ENCODE data around the gene ADAT1.
A peak's percentile ranks its signal among the peaks of the same experiment; 100 is the strongest.

The ADAT1 gene

GRCh38 chr16:75555213-75555706 is 67.8 kb downstream of the ADAT1 start:
- Histone ChIP-seq H3K36me3 (ENCODE audit: control insufficient read depth, low read depth, low read length) (no peaks in the 10 kb centered on the region), H3K9me3 (ENCODE audit: control insufficient read depth, low read depth, low read length) (no peaks in the 10 kb centered on the region), H3K27ac (ENCODE audit: low read length) (peak overlapping the region; percentile 61), H3K9ac (ENCODE audit: low read length) (peak overlapping the region; percentile 85), H3K4me3 (ENCODE audit: low read length) (peak overlapping the region; percentile 94), H3K4me1 (ENCODE audit: control insufficient read depth, low read depth, low read length) (peaks cover 16% of the 10 kb centered on the region), H3K27me3 (ENCODE audit: control insufficient read depth, insufficient read depth, low read length) (no peaks in the 10 kb centered on the region)

- no peaks in the 10 kb centered on the region for H3K9me3 ChIP-seq (ENCODE audit: control insufficient read depth, low read depth, low read length)
- no peak overlapping the region for H3K9ac ChIP-seq (ENCODE audit: low read length)
- H3K4me1 ChIP-seq (ENCODE audit: control insufficient read depth, low read depth, low read length), result peaks cover 4% of the 10 kb centered on the region
- H3K27ac ChIP-seq (ENCODE audit: low read length), result no peak overlapping the region
- no peaks in the 10 kb centered on the region for H3K27me3 ChIP-seq (ENCODE audit: control insufficient read depth, insufficient read depth, low read length)
- no peaks in the 10 kb centered on the region for H3K36me3 ChIP-seq (ENCODE audit: control insufficient read depth, low read depth, low read length)
- H3K4me3 ChIP-seq (ENCODE audit: low read length), result no peak overlapping the region
These were observed 70.1 kb downstream of the ADAT1 start for GRCh38 chr16:75552951-75553350.

- peak overlapping the region; percentile 22 for H3K27ac ChIP-seq (ENCODE audit: low read length)
- no peak overlapping the region for H3K4me3 ChIP-seq (ENCODE audit: low read length)
These were observed 72.8 kb downstream of the ADAT1 start for GRCh38 chr16:75550211-75550662.

More at GRCh38 chr16:75550211-75550662, 72.8 kb downstream of the ADAT1 start:
- H3K9ac ChIP-seq (ENCODE audit: low read length), result peak overlapping the region; percentile 3
- no peaks in the 10 kb centered on the region for H3K36me3 ChIP-seq (ENCODE audit: control insufficient read depth, low read depth, low read length)
- no peaks in the 10 kb centered on the region for H3K9me3 ChIP-seq (ENCODE audit: control insufficient read depth, low read depth, low read length)
- peaks cover 4% of the 10 kb centered on the region for H3K4me1 ChIP-seq (ENCODE audit: control insufficient read depth, low read depth, low read length)
- no peaks in the 10 kb centered on the region for H3K27me3 ChIP-seq (ENCODE audit: control insufficient read depth, insufficient read depth, low read length)

All from iPS-18a (cell line).